ENCODE data around the gene MARS2.
"Not testable (repeated sequence)": the region's sequence is repeated elsewhere in the genome, so short reads cannot be mapped to it uniquely, and the experiment has no call there.

The MARS2 gene

DNA sequence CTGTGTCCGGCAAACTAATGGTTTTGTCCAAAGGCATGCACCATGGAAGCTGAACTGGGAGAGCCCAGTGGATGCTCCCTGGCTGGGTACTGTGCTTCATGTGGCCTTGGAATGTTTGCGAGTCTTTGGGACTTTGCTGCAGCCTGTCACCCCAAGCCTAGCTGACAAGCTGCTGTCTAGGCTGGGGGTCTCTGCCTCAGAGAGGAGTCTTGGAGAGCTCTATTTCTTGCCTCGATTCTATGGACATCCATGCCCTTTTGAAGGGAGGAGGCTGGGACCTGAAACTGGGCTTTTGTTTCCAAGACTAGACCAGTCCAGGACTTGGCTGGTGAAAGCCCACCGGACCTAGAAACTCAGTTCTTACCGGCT lies 1.7 kb downstream of the MARS2 start:
- DNase-seq (ENCODE audit: low read depth), result no peak

DNA sequence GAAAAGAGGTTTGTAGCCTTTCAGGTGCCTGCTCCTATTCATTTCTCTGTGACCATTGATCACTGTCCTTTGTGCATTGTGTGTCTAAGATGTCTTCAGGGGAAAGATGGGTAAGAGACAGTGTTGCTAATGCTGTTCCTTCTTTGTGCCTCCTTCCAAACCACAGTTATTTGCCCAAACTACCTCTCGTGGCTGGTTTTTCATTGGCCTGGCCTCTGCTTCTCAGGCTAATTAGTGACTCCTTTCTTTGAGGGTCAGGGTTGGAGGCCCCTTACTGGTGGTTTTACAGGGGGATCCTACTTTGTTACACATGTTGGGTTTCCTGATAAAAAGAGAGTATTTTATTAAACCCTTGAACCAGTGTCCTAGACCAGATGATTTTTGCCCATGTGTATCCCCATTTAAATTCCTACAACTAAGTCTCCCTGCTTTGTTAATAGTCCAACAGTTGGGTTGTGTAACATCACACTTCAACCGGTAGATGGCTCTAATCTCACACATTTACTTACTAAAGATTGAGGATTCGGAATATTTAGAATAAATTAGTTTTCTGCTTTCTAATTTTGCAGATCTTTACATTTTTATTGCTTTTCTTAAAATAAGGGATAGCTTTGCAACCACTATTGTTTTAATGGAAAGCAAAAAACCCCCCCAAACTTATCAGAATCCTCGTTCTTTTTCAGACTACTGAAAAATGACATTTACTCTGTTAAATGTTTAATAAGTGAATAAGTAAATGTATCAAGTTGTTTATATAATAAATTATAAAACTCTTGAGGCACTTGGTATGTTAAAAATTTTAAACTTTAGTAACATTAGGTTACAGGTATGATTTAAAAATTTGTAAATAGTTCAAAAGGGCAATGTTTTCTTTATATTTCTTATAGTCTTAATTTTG lies 2.4 kb downstream of the MARS2 start:
- DNase-seq (ENCODE audit: low read depth), result peak; percentile 58

DNA sequence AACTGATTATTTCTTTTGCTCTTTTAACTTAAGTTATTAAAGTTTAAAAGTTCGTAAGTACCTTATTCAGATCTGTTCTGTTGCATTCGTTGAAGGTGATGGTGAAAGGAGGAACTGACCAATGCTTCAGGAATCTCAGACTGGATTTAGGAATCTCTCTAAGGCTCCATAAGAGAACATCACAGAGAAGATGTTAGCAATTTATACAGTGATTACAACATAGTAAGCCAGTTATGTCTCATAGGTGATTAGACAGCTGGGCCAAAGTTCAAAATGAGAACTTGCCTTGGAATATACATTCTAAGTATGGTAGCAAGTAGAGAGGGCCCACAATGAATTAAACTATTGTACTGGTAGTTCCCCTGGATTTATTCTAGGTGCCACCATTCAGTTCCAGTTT lies 3.2 kb downstream of the MARS2 start:
- peak; percentile 89 for DNase-seq (ENCODE audit: low read depth)

DNA sequence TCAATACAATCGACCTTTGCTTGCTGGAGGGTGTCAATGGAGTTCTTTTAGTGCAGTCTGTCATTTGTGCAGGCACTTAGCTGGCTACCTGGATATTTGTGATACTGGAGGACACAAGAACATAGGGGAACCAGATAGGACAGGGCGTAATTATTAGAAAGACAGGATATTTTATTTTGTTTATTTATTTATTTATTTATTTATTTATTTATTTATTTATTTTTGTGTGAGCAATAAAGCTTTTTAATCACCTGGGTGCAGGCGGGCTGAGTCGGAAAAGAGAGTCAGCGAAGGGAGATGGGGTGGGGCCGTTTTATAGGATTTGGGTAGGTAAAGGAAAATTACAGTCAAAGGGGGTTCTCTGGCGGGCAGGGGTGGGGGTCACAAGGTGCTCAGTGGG lies 4.0 kb downstream of the MARS2 start:
- DNase-seq (ENCODE audit: low read depth), result not testable (repeated sequence)

DNA sequence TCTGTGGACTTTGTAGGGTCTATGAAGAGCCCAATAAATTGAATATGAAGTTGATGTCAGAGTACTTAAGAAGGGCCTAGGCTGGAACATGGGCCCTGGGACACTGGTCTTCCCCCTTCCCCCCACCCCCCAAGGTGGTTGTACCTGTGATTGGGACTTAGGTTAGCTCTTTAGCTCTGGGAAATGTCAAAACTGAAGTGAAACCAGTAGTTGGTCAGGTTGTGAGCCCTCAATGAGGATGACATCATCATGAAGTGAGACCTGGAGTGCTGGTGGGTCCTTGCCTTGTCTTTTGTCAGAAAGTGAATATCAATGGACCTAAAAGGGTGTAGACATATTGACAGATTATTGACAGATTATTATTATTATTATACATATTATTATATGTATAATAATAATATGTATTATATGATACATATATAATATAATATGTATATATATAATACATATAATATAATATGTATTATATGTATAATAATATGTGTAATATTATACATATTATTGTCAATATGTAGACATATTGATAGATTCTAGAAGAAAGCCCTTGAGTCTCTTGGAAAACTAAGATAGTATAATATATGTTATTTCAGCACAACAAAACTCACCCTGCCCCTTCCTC lies 5.4 kb downstream of the MARS2 start:
- DNase-seq (ENCODE audit: low read depth), result no peak

DNA sequence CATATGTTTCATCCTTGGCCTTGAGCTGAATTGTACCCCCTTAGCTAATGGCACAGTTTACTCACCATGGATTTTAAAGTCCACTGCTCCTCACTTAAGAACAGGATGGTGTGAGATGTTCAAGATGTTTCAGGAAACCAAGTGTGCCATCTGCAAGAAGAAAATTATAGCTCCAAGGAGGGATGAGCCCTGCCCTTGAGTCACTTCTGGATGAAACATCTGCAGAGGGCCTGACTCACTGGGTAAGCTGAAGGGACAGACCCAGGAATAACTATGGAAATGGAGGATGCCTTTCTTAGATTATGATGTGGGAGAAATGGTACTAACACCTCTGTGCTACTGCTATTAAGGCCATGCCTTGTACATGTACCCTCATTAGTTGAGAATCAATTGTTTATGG lies 6.4 kb downstream of the MARS2 start:
- no peak for DNase-seq (ENCODE audit: low read depth)

DNA sequence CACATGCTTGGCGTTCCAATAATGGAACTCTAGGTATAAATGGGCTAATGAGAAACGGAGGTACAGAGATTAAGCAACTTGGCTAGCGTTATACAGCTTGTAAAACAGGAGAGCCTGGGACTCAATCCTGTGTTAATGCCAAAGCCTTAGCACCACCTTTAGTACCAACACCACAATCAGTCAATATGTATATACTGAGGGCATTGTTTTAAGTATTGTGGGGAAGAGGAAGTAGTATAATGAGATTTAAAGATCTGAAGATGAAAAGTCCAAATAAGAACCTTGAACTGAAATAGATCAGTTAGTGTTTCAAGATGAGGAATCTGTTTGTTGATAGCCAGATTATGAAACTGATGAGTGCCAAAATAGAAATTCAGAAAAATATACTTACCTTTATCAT lies 8.1 kb downstream of the MARS2 start:
- DNase-seq (ENCODE audit: low read depth), result no peak

DNA sequence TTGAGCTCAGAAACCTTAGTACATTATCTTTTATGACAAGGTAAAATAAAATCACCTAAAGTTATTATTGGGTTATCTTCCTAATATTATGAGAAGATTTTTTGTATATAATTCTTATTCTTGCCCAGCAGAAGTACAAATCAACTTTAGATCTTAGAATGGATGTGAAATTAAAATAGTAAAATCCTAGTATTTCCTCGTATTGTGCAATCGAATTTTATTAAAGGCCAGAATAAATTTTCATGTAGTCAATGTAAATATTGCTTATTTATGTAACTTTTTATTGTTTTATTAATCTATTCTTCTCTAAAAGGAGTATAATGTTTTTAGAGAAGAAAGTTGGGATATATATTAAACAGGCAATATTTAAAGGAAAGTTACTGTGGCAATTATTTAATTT lies 12.7 kb downstream of the MARS2 start:
- no peak for DNase-seq (ENCODE audit: low read depth)

DNA sequence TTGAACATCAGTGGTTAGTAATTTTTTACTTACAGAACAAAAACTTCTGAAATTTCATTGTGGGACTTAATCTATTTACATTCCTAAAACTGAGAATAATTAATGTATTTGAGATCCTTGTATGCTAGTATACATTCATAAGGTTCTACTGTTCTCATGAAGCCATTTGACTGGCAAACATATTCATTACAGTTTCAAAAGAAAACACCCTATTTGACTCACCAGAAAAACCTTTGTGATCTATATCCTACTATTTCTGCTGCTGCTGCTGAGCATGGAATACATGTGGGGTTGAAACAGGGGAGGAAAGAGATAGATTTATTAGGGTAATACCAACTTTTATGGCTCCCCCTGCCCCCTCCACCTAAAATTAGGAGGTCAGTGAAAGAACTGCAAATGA lies 21.8 kb downstream of the MARS2 start:
- no peak for DNase-seq (ENCODE audit: low read depth)

DNA sequence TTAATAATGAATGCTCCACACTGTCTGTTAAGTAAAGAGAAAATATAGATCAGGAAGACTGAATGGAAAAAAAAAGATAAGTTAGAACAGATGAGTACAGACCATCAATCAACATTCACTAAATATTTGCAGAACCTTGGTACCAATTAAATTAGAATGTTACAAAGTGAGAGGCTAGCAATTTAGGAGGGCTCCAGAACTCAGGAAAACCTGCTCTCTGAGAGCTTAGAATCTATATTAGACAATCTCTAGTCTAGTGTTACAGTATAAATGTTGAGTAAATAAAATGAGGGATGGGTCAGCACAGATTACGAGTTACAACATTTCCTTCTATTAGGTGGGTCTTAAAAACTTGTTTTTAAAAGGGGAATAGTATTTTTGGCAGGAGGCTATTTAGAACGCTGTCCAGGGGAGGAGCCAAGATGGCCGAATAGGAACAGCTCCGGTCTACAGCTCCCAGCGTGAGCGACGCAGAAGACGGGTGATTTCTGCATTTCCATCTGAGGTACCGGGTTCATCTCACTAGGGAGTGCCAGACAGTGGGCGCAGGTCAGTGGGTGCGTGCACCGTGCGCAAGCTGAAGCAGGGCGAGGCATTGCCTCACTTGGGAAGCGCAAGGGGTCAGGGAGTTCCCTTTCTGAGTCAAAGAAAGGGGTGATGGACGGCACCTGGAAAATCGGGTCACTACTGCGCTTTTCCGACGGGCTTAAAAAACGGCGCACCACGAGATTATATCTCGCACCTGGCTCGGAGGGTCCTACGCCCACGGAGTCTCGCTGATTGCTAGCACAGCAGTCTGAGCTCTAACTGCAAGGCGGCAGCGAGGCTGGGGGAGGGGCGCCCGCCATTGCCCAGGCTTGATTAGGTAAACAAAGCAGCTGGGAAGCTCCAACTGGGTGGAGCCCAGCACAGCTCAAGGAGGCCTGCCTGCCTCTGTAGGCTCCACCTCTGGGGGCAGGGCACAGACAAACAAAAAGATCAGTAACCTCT lies 23.7 kb downstream of the MARS2 start:
- DNase-seq (ENCODE audit: low read depth), result not testable (repeated sequence)

DNA sequence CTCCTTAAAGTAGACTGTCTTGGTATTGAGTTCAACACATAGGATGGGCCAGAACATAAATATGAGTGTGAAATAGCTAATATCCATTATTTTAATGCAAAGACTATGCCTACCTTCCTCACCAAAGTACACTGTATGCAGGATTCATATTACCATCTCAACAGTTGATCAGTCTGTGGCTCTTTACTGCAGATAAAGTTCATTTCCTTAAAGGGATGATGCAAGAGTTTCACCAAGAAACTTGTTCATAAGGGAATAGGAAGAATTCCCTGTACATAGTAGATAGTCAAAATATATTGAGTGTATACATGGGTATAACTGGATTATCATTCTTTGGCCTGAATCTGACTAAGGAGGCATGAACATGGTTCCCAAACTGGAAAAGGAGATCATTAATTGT lies 35.0 kb downstream of the MARS2 start:
- DNase-seq (ENCODE audit: low read depth), result no peak
